GM12878 (cell line): ENCODE data around the gene KIF22. TPM values are rescaled to one million over a fixed set of nuclear protein-coding genes. Genes with fewer than 3 reads are reported as not detected.
"Not testable (repeated sequence)": the region's sequence is repeated elsewhere in the genome, so short reads cannot be mapped to it uniquely, and the experiment has no call there.

Experiments used
- ATAC-seq: fragments of 200-7000 bp; cut with Tn5 transposase; 3 replicates; pipeline ENCODE4 v1.9.1; 2020; ENCODE audit warnings: mild to moderate bottlenecking, moderate library complexity
- BruUV-seq: library from RNA; stranded (reverse); fragments of 400-500 nt; replicated peaks from 2 replicates; lab custom pipeline; 2021; lab: Mats Ljungman, UMichigan
- CTCF ChIA-PET: fragments of 300-600 bp; sonication (Branson Sonifier 250); formaldehyde crosslinking; extraction: SDS; loops from one replicate; lab custom pipeline; 2021; ENCODE audit warnings: inconsistent platforms; lab: Yijun Ruan, JAX
- POLR2A ChIA-PET: fragments of 350-600 bp; formaldehyde crosslinking; extraction: SDS; loops from one replicate; lab custom pipeline; 2021; ENCODE audit warnings: inconsistent platforms; lab: Charles Lee
- RAD21 ChIA-PET: fragments of 300-600 bp; sonication (Branson Sonifier 250); formaldehyde crosslinking; loops from one replicate; lab custom pipeline; 2023; ENCODE audit warnings: antibody characterized with exemption; ENCODE audit not compliant: unreplicated experiment; lab: Charles Lee
- SMC1A ChIA-PET: fragments of 300-600 bp; sonication (Branson Sonifier 250); formaldehyde crosslinking; loops from one replicate; lab custom pipeline; 2023; ENCODE audit not compliant: unreplicated experiment, uncharacterized antibody; lab: Charles Lee
- DNase-seq: peaks from one replicate; pipeline ENCODE4 v3.0.0-alpha.2; 2011; ENCODE audit warnings: low read depth, low spot score
- FAIRE-seq: peaks from 3 replicates; lab custom pipeline; 2011; peaks lifted over from hg19 to GRCh38; lab: Jason Lieb, UNC
- H2AFZ ChIP-seq: 2 replicates; pipeline ENCODE4 v1.6.0; 2011; ENCODE audit warnings: low read depth, low read length, control low read depth; ENCODE audit not compliant: control insufficient read depth
- H3K27ac ChIP-seq: 2 replicates; pipeline ENCODE4 v1.5.1; 2011; ENCODE audit warnings: control low read depth; ENCODE audit not compliant: control insufficient read depth, insufficient read depth
- H3K27me3 ChIP-seq, 2 experiments: replicated peaks in 1 of 2; 2 replicates each; pipeline versions ENCODE4 v1.6.0 to v1.6.1; 2011; ENCODE audit warnings: low read length in 1 of 2; ENCODE audit not compliant: control insufficient read depth in 2 of 2, insufficient read depth in 2 of 2
- H3K36me3 ChIP-seq, 2 experiments: 2 replicates each; pipeline ENCODE4 v1.5.1; 2011; ENCODE audit warnings: low read length in 1 of 2; ENCODE audit not compliant: control insufficient read depth in 2 of 2, insufficient read depth in 2 of 2
- H3K4me1 ChIP-seq: 2 replicates; pipeline ENCODE4 v1.6.1; 2011; ENCODE audit warnings: mild to moderate bottlenecking, low read length, moderate library complexity, mixed read lengths; ENCODE audit not compliant: control insufficient read depth, insufficient read depth
- H3K4me2 ChIP-seq: 2 replicates; pipeline ENCODE4 v1.6.0; 2011; ENCODE audit warnings: control low read depth; ENCODE audit not compliant: control insufficient read depth, insufficient read depth
- H3K4me3 ChIP-seq: fragments of 200-600 bp; sonication (generic); 2 replicates; pipeline ENCODE4 v1.5.1; 2016
- H3K79me2 ChIP-seq: 2 replicates; pipeline ENCODE4 v1.6.0; 2011; ENCODE audit warnings: low read length; ENCODE audit not compliant: control insufficient read depth, insufficient read depth
- H3K9ac ChIP-seq: 2 replicates; pipeline ENCODE4 v1.8.0; 2011; ENCODE audit warnings: low read length, control low read depth, mixed read lengths; ENCODE audit not compliant: control insufficient read depth, insufficient read depth
- H3K9me3 ChIP-seq: replicated peaks from 3 replicates; pipeline ENCODE4 v1.5.1; 2011; ENCODE audit warnings: mild to moderate bottlenecking, low read length; ENCODE audit not compliant: control insufficient read depth, insufficient read depth
- H4K20me1 ChIP-seq: 2 replicates; pipeline ENCODE4 v1.6.0; 2011; ENCODE audit not compliant: control insufficient read depth, insufficient read depth
- ASH2L ChIP-seq: fragments of 300-600, 200-600 bp; sonication (generic); IDR thresholded peaks from 2 replicates; pipeline ENCODE4 v1.6.1; 2017; ENCODE audit warnings: low read depth, mild to moderate bottlenecking, borderline replicate concordance
- NFYB ChIP-seq: IDR thresholded peaks from 2 replicates; pipeline ENCODE4 v1.6.1; 2011; ENCODE audit warnings: low read depth, mild to moderate bottlenecking, low read length, improper control_type of control experiment, moderate library complexity; ENCODE audit not compliant: insufficient read depth
- NR2C1 ChIP-seq: fragments of 450-650 bp; IDR thresholded peaks from 2 replicates; pipeline ENCODE4 v1.6.1; 2017; ENCODE audit warnings: antibody characterized with exemption, mild to moderate bottlenecking, moderate library complexity
- NR2F1 ChIP-seq: fragments of 450-650 bp; conservative IDR thresholded peaks from 2 replicates; pipeline ENCODE4 v1.6.1; 2017; ENCODE audit warnings: mild to moderate bottlenecking
- PAX5 ChIP-seq: IDR thresholded peaks from 2 replicates; pipeline ENCODE4 v1.6.1; 2011; ENCODE audit warnings: low read depth, low read length, borderline replicate concordance
- POU2F2 ChIP-seq: IDR thresholded peaks from 3 replicates; pipeline ENCODE4 v1.6.1; 2011; ENCODE audit warnings: low read depth, mild to moderate bottlenecking, low read length, borderline replicate concordance
- RELA ChIP-seq: fragments of 450-650 bp; IDR thresholded peaks from 2 replicates; pipeline ENCODE4 v1.8.0; 2014; ENCODE audit warnings: borderline replicate concordance; ENCODE audit not compliant: partially characterized antibody
- WGBS: methylation state at CpG from one replicate; pipeline ENCODE4 v1.1.6; 2016; ENCODE audit warnings: low lambda C conversion rate; ENCODE audit not compliant: insufficient replicate concordance, insufficient coverage; ENCODE audit errors: missing lambda C conversion rate; 5-methylcytosine and 5-hydroxymethylcytosine counted together
- in situ Hi-C: fragments of 300-500 bp; cut with MboI; formaldehyde crosslinking; loops from 9 replicates; pipeline ENCODE4 v1.14.3; 2018; ENCODE audit warnings: mixed read lengths
- intact Hi-C: fragments of 100-400 bp; cut with micrococcal nuclease; formaldehyde crosslinking; loops from one replicate; pipeline ENCODE4 v1.14.2; 2022; ENCODE audit not compliant: unreplicated experiment
- polyA plus RNA-seq, 11 experiments: library from polyadenylated mRNA; depleted of rRNA in 4 of 11; unstranded in 6 of 11; stranded (reverse) in 5 of 11; fragments of >200 nt; fragmentation: Nextera tagmentation in 4 of 11; fragmentation: Illumina TruSeq in 1 of 11; extraction: Ambion mirVana in 4 of 11; extraction: Trizol in 1 of 11; gene quantifications; 1 replicate in 1 of 11; 2 replicates in 10 of 11; pipeline versions ENCODE4 v1.2.1 to v1.2.3, GENCODE V29; 2011 to 2016; ENCODE audit warnings: inconsistent platforms in 2 of 11, missing spikeins in 2 of 11, low read depth in 1 of 11
- total RNA-seq, 4 experiments: library from RNA; depleted of rRNA in 3 of 4; stranded (reverse); fragments of >200 nt in 3 of 4; fragmentation: Illumina TruSeq in 1 of 4; extraction: Trizol in 1 of 4; gene quantifications; 2 replicates each; pipeline versions ENCODE4 v1.2.1 to v1.2.3, GENCODE V29; 2013 to 2021
- TF ChIP-seq, protein P1 (sequence below): IDR thresholded peaks from 2 replicates; pipeline ENCODE4 v1.6.1; 2011; ENCODE audit warnings: borderline replicate concordance, low read depth, mild to moderate bottlenecking, moderate library complexity, mixed read lengths, low read length; ENCODE audit not compliant: insufficient read depth; ENCODE audit errors: extremely low read length
- TF ChIP-seq, protein P2 (sequence below): IDR thresholded peaks from 2 replicates; pipeline ENCODE4 v1.6.1; 2011; ENCODE audit warnings: mild to moderate bottlenecking, low read depth, low read length, moderate library complexity; ENCODE audit not compliant: insufficient replicate concordance
- TF ChIP-seq, protein P3 (sequence below): fragments of 450-650 bp; formaldehyde crosslinking; IDR thresholded peaks from 2 replicates; pipeline ENCODE4 v1.5.0; 2022; ENCODE audit warnings: mild to moderate bottlenecking, missing genetic modification characterization

KIF22 gene
- total and polyA plus RNA-seq, 10 of the 15 experiments (the other 5 are each of a cell fraction or from before 2014, with no cell fraction given), result 7.6 to 158 (median 132) TPM

DNA sequence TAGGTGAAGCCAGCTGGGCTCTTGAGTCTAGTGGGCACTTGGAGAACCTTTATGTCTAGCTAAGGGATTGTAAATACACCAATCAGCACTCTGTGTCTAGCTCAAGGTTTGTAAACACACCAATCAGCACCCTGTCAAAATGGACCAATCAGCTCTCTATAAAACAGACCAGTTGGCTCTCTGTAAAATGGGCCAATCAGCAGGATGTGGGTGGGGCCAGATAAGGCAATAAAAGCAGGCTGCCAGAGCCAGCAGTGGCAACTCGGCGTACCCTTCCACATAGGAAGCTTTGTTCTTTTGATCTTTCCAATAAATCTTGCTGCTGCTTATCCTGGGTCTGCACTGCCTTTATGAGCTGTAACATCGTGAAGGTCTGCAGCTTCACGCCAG, 41.8 kb upstream of the KIF22 start:
- SMC1A ChIA-PET, in situ Hi-C loops: not testable (repeated sequence)
- 100% methylated on average over 4 of the region's 4 CpGs for WGBS

DNA sequence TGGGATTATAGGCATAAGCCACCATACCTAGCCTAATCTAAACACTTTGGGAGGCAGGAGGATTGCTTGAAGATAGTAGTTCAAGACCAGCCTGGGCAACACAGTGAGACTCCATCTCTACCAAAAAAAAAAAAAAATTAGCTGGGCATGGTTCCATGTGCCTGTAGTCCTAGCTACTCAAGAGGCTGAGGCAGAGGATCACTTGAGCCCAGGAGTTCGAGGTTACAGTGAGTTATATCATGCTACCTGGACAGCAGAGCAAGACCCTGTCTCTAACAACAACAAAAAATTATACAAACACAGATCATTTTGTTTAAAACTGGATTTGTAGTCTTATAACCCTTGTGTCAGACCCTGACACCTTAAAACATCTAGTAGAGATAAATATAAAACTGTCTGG, 37.0 kb upstream of the KIF22 start:
- H3K4me2 ChIP-seq, result no peak overlapping the region
- ATAC-seq, result no peak
- TF ChIP-seq, protein P1, sequence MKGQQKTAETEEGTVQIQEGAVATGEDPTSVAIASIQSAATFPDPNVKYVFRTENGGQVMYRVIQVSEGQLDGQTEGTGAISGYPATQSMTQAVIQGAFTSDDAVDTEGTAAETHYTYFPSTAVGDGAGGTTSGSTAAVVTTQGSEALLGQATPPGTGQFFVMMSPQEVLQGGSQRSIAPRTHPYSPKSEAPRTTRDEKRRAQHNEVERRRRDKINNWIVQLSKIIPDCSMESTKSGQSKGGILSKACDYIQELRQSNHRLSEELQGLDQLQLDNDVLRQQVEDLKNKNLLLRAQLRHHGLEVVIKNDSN, result no peak
- TF ChIP-seq POU2F2 (no peak), ASH2L (no peak), PAX5 (no peak), NR2F1 (no peak), NR2C1 (no peak), RELA (no peak)
- TF ChIP-seq, protein P2, sequence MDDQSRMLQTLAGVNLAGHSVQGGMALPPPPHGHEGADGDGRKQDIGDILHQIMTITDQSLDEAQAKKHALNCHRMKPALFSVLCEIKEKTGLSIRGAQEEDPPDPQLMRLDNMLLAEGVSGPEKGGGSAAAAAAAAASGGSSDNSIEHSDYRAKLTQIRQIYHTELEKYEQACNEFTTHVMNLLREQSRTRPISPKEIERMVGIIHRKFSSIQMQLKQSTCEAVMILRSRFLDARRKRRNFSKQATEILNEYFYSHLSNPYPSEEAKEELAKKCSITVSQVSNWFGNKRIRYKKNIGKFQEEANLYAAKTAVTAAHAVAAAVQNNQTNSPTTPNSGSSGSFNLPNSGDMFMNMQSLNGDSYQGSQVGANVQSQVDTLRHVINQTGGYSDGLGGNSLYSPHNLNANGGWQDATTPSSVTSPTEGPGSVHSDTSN, result no peak
- TF ChIP-seq, protein P3, sequence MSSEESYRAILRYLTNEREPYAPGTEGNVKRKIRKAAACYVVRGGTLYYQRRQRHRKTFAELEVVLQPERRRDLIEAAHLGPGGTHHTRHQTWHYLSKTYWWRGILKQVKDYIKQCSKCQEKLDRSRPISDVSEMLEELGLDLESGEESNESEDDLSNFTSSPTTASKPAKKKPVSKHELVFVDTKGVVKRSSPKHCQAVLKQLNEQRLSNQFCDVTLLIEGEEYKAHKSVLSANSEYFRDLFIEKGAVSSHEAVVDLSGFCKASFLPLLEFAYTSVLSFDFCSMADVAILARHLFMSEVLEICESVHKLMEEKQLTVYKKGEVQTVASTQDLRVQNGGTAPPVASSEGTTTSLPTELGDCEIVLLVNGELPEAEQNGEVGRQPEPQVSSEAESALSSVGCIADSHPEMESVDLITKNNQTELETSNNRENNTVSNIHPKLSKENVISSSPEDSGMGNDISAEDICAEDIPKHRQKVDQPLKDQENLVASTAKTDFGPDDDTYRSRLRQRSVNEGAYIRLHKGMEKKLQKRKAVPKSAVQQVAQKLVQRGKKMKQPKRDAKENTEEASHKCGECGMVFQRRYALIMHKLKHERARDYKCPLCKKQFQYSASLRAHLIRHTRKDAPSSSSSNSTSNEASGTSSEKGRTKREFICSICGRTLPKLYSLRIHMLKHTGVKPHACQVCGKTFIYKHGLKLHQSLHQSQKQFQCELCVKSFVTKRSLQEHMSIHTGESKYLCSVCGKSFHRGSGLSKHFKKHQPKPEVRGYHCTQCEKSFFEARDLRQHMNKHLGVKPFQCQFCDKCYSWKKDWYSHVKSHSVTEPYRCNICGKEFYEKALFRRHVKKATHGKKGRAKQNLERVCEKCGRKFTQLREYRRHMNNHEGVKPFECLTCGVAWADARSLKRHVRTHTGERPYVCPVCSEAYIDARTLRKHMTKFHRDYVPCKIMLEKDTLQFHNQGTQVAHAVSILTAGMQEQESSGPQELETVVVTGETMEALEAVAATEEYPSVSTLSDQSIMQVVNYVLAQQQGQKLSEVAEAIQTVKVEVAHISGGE (CRISPR knock-in tag), result no peak

More for the DNA sequence above, 41.8 kb upstream of the KIF22 start:
- H3K36me3 ChIP-seq, H3K79me2 ChIP-seq, H3K27ac ChIP-seq, H3K27me3 ChIP-seq, H2AFZ ChIP-seq, DNase-seq, RAD21 ChIA-PET, BruUV-seq, H3K4me2 ChIP-seq, H4K20me1 ChIP-seq, ATAC-seq, FAIRE-seq, H3K9me3 ChIP-seq, H3K4me3 ChIP-seq, POLR2A ChIA-PET, H3K9ac ChIP-seq: not testable (repeated sequence)
- peaks cover 37% of the 10 kb centered on the region for H3K4me1 ChIP-seq
- CTCF ChIA-PET, result interaction anchor here (1.1 to 2.0 kb wide), 3 partner anchors 8 to 42 kb away, joined by 3 to 6 read pairs (median 5); partner anchors contain the start of gene KIF22
- intact Hi-C loops, result loop anchor here (5.0 kb wide), 1 partner anchor 34 kb away; no protein-coding TSS in a partner anchor
- peak; percentile 76 for TF ChIP-seq NFYB

More for the DNA sequence above, 37.0 kb upstream of the KIF22 start:
- H3K27me3 ChIP-seq, result no peaks in the 10 kb centered on the region
- H3K27ac ChIP-seq, result peak overlapping the region; percentile 71; the same call in 1 of the 2 replicates
- in situ Hi-C loops, result no loop called here
- FAIRE-seq (no peak), DNase-seq (no peak)
- H3K79me2 ChIP-seq, result no peaks in the 10 kb centered on the region
- no peaks in the 10 kb centered on the region for H3K36me3 ChIP-seq
- no peak overlapping the region for H3K9ac ChIP-seq
- BruUV-seq, result no TSS peak
- H2AFZ ChIP-seq, result no peak overlapping the region; the same call in 1 of the 2 replicates
- ChIA-PET RAD21 (interaction anchor here (0.9 to 2.4 kb wide), 6 partner anchors 15 to 51 kb away, joined by 3 to 17 read pairs (median 6); partner anchors contain the start of gene KIF22), POLR2A (interaction anchor here (0.6 to 2.3 kb wide), 9 partner anchors 8 to 345 kb away, joined by 3 to 11 read pairs (median 6); partner anchors contain the start of genes C16orf54, KIF22 and TBX6), SMC1A (interaction anchor here (0.8 to 2.4 kb wide), 14 partner anchors 7 to 92 kb away, joined by 3 to 19 read pairs (median 4); partner anchors contain the start of gene ZG16), CTCF (interaction anchor here (0.7 to 1.8 kb wide), 8 partner anchors 15 to 51 kb away, joined by 3 to 9 read pairs (median 6); no protein-coding TSS in a partner anchor)
- H3K4me1 ChIP-seq, result peaks cover 17% of the 10 kb centered on the region
- intact Hi-C loops, result no loop called here
- WGBS, result 94% methylated on average over 1 of the region's 1 CpG
- no peaks in the 10 kb centered on the region for H4K20me1 ChIP-seq
- H3K4me3 ChIP-seq, result no peak overlapping the region
- no peaks in the 10 kb centered on the region; the same call in 2 of the 3 replicates for H3K9me3 ChIP-seq
